ENCODE data around the gene EPN1.

Gene EPN1

GRCh38 chr19:55653651-55654322 lies 21.2 kb upstream of the EPN1 start:
- peak overlapping the region; percentile 90 for H3K27ac ChIP-seq (ENCODE audit: insufficient read depth, low read depth, low read length, poor library complexity, severe bottlenecking)
- peaks cover 15% of the 10 kb centered on the region for H3K4me1 ChIP-seq (ENCODE audit: control insufficient read depth, insufficient read depth, low read length)
- no peaks in the 10 kb centered on the region for H3K27me3 ChIP-seq (ENCODE audit: control insufficient read depth, insufficient read depth, low read length, poor library complexity, severe bottlenecking)
- H3K4me3 ChIP-seq (ENCODE audit: insufficient read depth, low read depth, low read length) = peak overlapping the region; percentile 99
- no peaks in the 10 kb centered on the region for H3K9me3 ChIP-seq (ENCODE audit: control insufficient read depth, low read length)
- WGBS, 2 experiments = 0% methylated on average over 57 of the region's 57 CpGs
- H3K36me3 ChIP-seq (ENCODE audit: control insufficient read depth, insufficient read depth, low read length) = peaks cover 3% of the 10 kb centered on the region

- H3K4me3 ChIP-seq (ENCODE audit: insufficient read depth, low read depth, low read length) = peak overlapping the region; percentile 99
- H3K36me3 ChIP-seq (ENCODE audit: control insufficient read depth, insufficient read depth, low read length) = peaks cover 3% of the 10 kb centered on the region
- peaks cover 14% of the 10 kb centered on the region for H3K4me1 ChIP-seq (ENCODE audit: control insufficient read depth, insufficient read depth, low read length)
- no peaks in the 10 kb centered on the region for H3K27me3 ChIP-seq (ENCODE audit: control insufficient read depth, insufficient read depth, low read length, poor library complexity, severe bottlenecking)
- peak overlapping the region; percentile 90 for H3K27ac ChIP-seq (ENCODE audit: insufficient read depth, low read depth, low read length, poor library complexity, severe bottlenecking)
- 0 to 1% methylated on average over 52 of the region's 52 CpGs for WGBS, 2 experiments
- H3K9me3 ChIP-seq (ENCODE audit: control insufficient read depth, low read length) = no peaks in the 10 kb centered on the region
Measured at GRCh38 chr19:55654323-55654867, 20.6 kb upstream of the EPN1 start.

- Histone ChIP-seq H3K27ac (ENCODE audit: insufficient read depth, low read depth, low read length, poor library complexity, severe bottlenecking) (peak within 1 kb of the TSS; percentile 99), H3K4me3 (ENCODE audit: insufficient read depth, low read depth, low read length) (peak within 1 kb of the TSS; percentile 99), H3K27me3 (ENCODE audit: control insufficient read depth, insufficient read depth, low read length, poor library complexity, severe bottlenecking) (no peaks in the 10 kb centered on the region), H3K4me1 (ENCODE audit: control insufficient read depth, insufficient read depth, low read length) (peaks cover 14% of the 10 kb centered on the region), H3K9me3 (ENCODE audit: control insufficient read depth, low read length) (no peaks in the 10 kb centered on the region), H3K36me3 (ENCODE audit: control insufficient read depth, insufficient read depth, low read length) (peaks cover 4% of the 10 kb centered on the region)
- WGBS, 2 experiments = 0% methylated on average over 95 of the region's 95 CpGs
Measured at GRCh38 chr19:55654868-55655647, 20.0 kb upstream of the EPN1 start, which contains the start of gene U2AF2. TSS of gene U2AF2 (plus strand) at chr19:55655035. CDS start at chr19:55655105, 70 bp downstream.

- peak overlapping the region; percentile 99 for H3K27ac ChIP-seq (ENCODE audit: insufficient read depth, low read depth, low read length, poor library complexity, severe bottlenecking)
- no peaks in the 10 kb centered on the region for H3K9me3 ChIP-seq (ENCODE audit: control insufficient read depth, low read length)
- H3K27me3 ChIP-seq (ENCODE audit: control insufficient read depth, insufficient read depth, low read length, poor library complexity, severe bottlenecking) = no peaks in the 10 kb centered on the region
- peaks cover 14% of the 10 kb centered on the region for H3K4me1 ChIP-seq (ENCODE audit: control insufficient read depth, insufficient read depth, low read length)
- WGBS, 2 experiments = 0 to 1% methylated on average over 19 of the region's 19 CpGs
- peak overlapping the region; percentile 99 for H3K4me3 ChIP-seq (ENCODE audit: insufficient read depth, low read depth, low read length)
- peaks cover 8% of the 10 kb centered on the region for H3K36me3 ChIP-seq (ENCODE audit: control insufficient read depth, insufficient read depth, low read length)
Measured at GRCh38 chr19:55655648-55656040, 19.4 kb upstream of the EPN1 start.

GRCh38 chr19:55656552-55656951 lies 18.5 kb upstream of the EPN1 start:
- Histone ChIP-seq H3K36me3 (ENCODE audit: control insufficient read depth, insufficient read depth, low read length) (peaks cover 16% of the 10 kb centered on the region), H3K9me3 (ENCODE audit: control insufficient read depth, low read length) (no peaks in the 10 kb centered on the region), H3K4me1 (ENCODE audit: control insufficient read depth, insufficient read depth, low read length) (peaks cover 14% of the 10 kb centered on the region), H3K4me3 (ENCODE audit: insufficient read depth, low read depth, low read length) (peak overlapping the region; percentile 99), H3K27ac (ENCODE audit: insufficient read depth, low read depth, low read length, poor library complexity, severe bottlenecking) (no peak overlapping the region), H3K27me3 (ENCODE audit: control insufficient read depth, insufficient read depth, low read length, poor library complexity, severe bottlenecking) (no peaks in the 10 kb centered on the region)
- WGBS, 2 experiments = 85 to 87% methylated on average over 7 of the region's 7 CpGs

GRCh38 chr19:55656988-55657747 lies 17.9 kb upstream of the EPN1 start:
- Histone ChIP-seq H3K9me3 (ENCODE audit: control insufficient read depth, low read length) (no peaks in the 10 kb centered on the region), H3K4me3 (ENCODE audit: insufficient read depth, low read depth, low read length) (peak overlapping the region; percentile 99), H3K36me3 (ENCODE audit: control insufficient read depth, insufficient read depth, low read length) (peaks cover 18% of the 10 kb centered on the region), H3K27ac (ENCODE audit: insufficient read depth, low read depth, low read length, poor library complexity, severe bottlenecking) (no peak overlapping the region), H3K27me3 (ENCODE audit: control insufficient read depth, insufficient read depth, low read length, poor library complexity, severe bottlenecking) (no peaks in the 10 kb centered on the region), H3K4me1 (ENCODE audit: control insufficient read depth, insufficient read depth, low read length) (peaks cover 14% of the 10 kb centered on the region)
- 80 to 82% methylated on average over 18 of the region's 18 CpGs for WGBS, 2 experiments

- H3K36me3 ChIP-seq (ENCODE audit: control insufficient read depth, insufficient read depth, low read length) = peaks cover 35% of the 10 kb centered on the region
- H3K27ac ChIP-seq (ENCODE audit: insufficient read depth, low read depth, low read length, poor library complexity, severe bottlenecking) = no peak overlapping the region
- H3K4me1 ChIP-seq (ENCODE audit: control insufficient read depth, insufficient read depth, low read length) = peaks cover 14% of the 10 kb centered on the region
- H3K9me3 ChIP-seq (ENCODE audit: control insufficient read depth, low read length) = no peaks in the 10 kb centered on the region
- H3K4me3 ChIP-seq (ENCODE audit: insufficient read depth, low read depth, low read length) = no peak overlapping the region
- WGBS, 2 experiments = 96% methylated on average over 37 of the region's 37 CpGs
- H3K27me3 ChIP-seq (ENCODE audit: control insufficient read depth, insufficient read depth, low read length, poor library complexity, severe bottlenecking) = no peaks in the 10 kb centered on the region
Measured at GRCh38 chr19:55658846-55659459, 16.1 kb upstream of the EPN1 start.

GRCh38 chr19:55659822-55660221 lies 15.2 kb upstream of the EPN1 start:
- WGBS, 2 experiments = 90 to 93% methylated on average over 6 to 8 of the region's 9 CpGs
- Histone ChIP-seq H3K36me3 (ENCODE audit: control insufficient read depth, insufficient read depth, low read length) (peaks cover 42% of the 10 kb centered on the region), H3K4me1 (ENCODE audit: control insufficient read depth, insufficient read depth, low read length) (peaks cover 14% of the 10 kb centered on the region), H3K4me3 (ENCODE audit: insufficient read depth, low read depth, low read length) (no peak overlapping the region), H3K27me3 (ENCODE audit: control insufficient read depth, insufficient read depth, low read length, poor library complexity, severe bottlenecking) (no peaks in the 10 kb centered on the region), H3K27ac (ENCODE audit: insufficient read depth, low read depth, low read length, poor library complexity, severe bottlenecking) (no peak overlapping the region), H3K9me3 (ENCODE audit: control insufficient read depth, low read length) (no peaks in the 10 kb centered on the region)

- WGBS, 2 experiments = 95 to 97% methylated on average over 9 to 12 of the region's 12 CpGs
- Histone ChIP-seq H3K27ac (ENCODE audit: insufficient read depth, low read depth, low read length, poor library complexity, severe bottlenecking) (no peak overlapping the region), H3K36me3 (ENCODE audit: control insufficient read depth, insufficient read depth, low read length) (peaks cover 45% of the 10 kb centered on the region)
Measured at GRCh38 chr19:55660404-55660803, 14.6 kb upstream of the EPN1 start.

More at GRCh38 chr19:55660404-55660803, 14.6 kb upstream of the EPN1 start:
- Histone ChIP-seq H3K27me3 (ENCODE audit: control insufficient read depth, insufficient read depth, low read length, poor library complexity, severe bottlenecking) (no peaks in the 10 kb centered on the region), H3K4me3 (ENCODE audit: insufficient read depth, low read depth, low read length) (no peak overlapping the region), H3K4me1 (ENCODE audit: control insufficient read depth, insufficient read depth, low read length) (peaks cover 14% of the 10 kb centered on the region), H3K9me3 (ENCODE audit: control insufficient read depth, low read length) (no peaks in the 10 kb centered on the region)
